OCI-LY3 (cell line): ENCODE results near the gene NR5A1.

Experiments used
- H2AFZ ChIP-seq: fragments of 200-600, 300-600 bp; shearing (Covaris generic); 2 replicates; pipeline ENCODE4 v1.6.0; 2014; ENCODE audit warnings: antibody characterized with exemption, low read depth, low read length
- H3K27ac ChIP-seq: fragments of 200-600, 300-600 bp; sonication (generic); 2 replicates; pipeline ENCODE4 v1.5.1; 2014; ENCODE audit warnings: mild to moderate bottlenecking, low read length, moderate library complexity, mixed read lengths
- H3K27me3 ChIP-seq: fragments of 200-600, 300-600 bp; sonication (generic); 2 replicates; pipeline ENCODE4 v1.6.1; 2014; ENCODE audit warnings: low read depth, low read length, mixed read lengths
- H3K36me3 ChIP-seq: fragments of 200-600, 300-600 bp; sonication (generic); replicated peaks from 2 replicates; pipeline ENCODE3; 2014; ENCODE audit warnings: low read depth, low read length, mixed read lengths
- H3K4me1 ChIP-seq: fragments of 300-600, 200-600 bp; sonication (generic); 2 replicates; pipeline ENCODE4 v1.6.1; 2014; ENCODE audit warnings: low read length, mixed read lengths
- H3K4me2 ChIP-seq: fragments of 200-600, 300-600 bp; sonication (generic); 2 replicates; pipeline ENCODE4 v1.6.1; 2014; ENCODE audit warnings: low read length, mixed read lengths
- H3K4me3 ChIP-seq: fragments of 300-600, 200-600 bp; sonication (generic); 2 replicates; pipeline ENCODE4 v1.5.1; 2014; ENCODE audit warnings: antibody characterized with exemption, mild to moderate bottlenecking, low read length, moderate library complexity
- H3K79me2 ChIP-seq: fragments of 300-600, 200-600 bp; shearing (Covaris generic); 2 replicates; pipeline ENCODE4 v1.6.1; 2014; ENCODE audit warnings: mild to moderate bottlenecking, low read length, mixed read lengths
- H3K9ac ChIP-seq: fragments of 300-600, 200-600 bp; shearing (Covaris generic); 2 replicates; pipeline ENCODE4 v1.6.0; 2014; ENCODE audit warnings: mild to moderate bottlenecking, low read length, moderate library complexity
- H3K9me3 ChIP-seq: fragments of 200-600, 300-600 bp; shearing (Covaris generic); 2 replicates; pipeline ENCODE4 v1.6.1; 2014; ENCODE audit warnings: low read length, mixed read lengths; ENCODE audit not compliant: insufficient read depth
- H4K20me1 ChIP-seq: fragments of 200-600, 300-600 bp; sonication (generic); 2 replicates; pipeline ENCODE4 v1.6.1; 2016; ENCODE audit warnings: low read length, mixed read lengths; ENCODE audit not compliant: insufficient read depth
- EZH2phosphoT487 ChIP-seq: fragments of 200-600 bp; shearing (Covaris generic); IDR thresholded peaks from 2 replicates; pipeline ENCODE4 v1.6.1; 2018; ENCODE audit warnings: antibody characterized with exemption, mixed run types, low read depth
- TF ChIP-seq, protein P1 (sequence below): fragments of 200-600, 300-600 bp; sonication (generic); IDR thresholded peaks from 2 replicates; pipeline ENCODE4 v1.5.1; 2014; ENCODE audit warnings: antibody characterized with exemption, low read length, low read depth

The NR5A1 gene

DNA sequence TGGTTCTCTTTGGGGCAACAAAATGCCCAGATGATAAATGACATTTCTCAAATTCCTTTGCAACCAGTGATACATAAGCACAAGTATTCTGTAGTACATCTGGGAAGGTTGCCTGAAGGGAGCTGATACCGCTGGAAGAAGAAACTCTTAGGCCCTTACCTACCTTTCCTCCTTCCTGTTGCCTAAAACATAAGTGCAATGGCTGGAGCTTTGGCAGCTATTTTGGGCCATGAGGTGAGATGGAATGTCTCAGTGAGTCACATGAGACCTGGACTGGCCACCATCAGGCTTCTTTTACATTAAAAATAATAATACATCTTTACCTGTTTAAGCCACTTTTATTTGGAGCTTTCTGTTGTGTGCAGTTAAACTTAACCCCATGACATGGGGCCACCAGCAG is 68.1 kb downstream of the NR5A1 start:
- no peak for TF ChIP-seq EZH2phosphoT487
- TF ChIP-seq, protein P1, sequence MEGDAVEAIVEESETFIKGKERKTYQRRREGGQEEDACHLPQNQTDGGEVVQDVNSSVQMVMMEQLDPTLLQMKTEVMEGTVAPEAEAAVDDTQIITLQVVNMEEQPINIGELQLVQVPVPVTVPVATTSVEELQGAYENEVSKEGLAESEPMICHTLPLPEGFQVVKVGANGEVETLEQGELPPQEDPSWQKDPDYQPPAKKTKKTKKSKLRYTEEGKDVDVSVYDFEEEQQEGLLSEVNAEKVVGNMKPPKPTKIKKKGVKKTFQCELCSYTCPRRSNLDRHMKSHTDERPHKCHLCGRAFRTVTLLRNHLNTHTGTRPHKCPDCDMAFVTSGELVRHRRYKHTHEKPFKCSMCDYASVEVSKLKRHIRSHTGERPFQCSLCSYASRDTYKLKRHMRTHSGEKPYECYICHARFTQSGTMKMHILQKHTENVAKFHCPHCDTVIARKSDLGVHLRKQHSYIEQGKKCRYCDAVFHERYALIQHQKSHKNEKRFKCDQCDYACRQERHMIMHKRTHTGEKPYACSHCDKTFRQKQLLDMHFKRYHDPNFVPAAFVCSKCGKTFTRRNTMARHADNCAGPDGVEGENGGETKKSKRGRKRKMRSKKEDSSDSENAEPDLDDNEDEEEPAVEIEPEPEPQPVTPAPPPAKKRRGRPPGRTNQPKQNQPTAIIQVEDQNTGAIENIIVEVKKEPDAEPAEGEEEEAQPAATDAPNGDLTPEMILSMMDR, result no peak
- Histone ChIP-seq H4K20me1 (no peaks in the 10 kb centered on the region), H2AFZ (no peak overlapping the region), H3K4me1 (no peaks in the 10 kb centered on the region), H3K9me3 (no peaks in the 10 kb centered on the region), H3K36me3 (no peaks in the 10 kb centered on the region), H3K27me3 (no peaks in the 10 kb centered on the region), H3K79me2 (no peaks in the 10 kb centered on the region), H3K4me2 (no peak overlapping the region), H3K27ac (no peak overlapping the region), H3K9ac (no peak overlapping the region), H3K4me3 (no peak overlapping the region)

- Histone ChIP-seq H3K4me2 (no peak overlapping the region), H2AFZ (no peak overlapping the region), H3K36me3 (no peaks in the 10 kb centered on the region), H3K9ac (no peak overlapping the region), H3K79me2 (no peaks in the 10 kb centered on the region), H3K9me3 (no peaks in the 10 kb centered on the region), H3K4me1 (no peaks in the 10 kb centered on the region), H3K4me3 (no peak overlapping the region), H3K27me3 (0 out of 2 replicates have a peak, but pooled peaks cover 6% of the 10 kb centered on the region), H4K20me1 (no peaks in the 10 kb centered on the region), H3K27ac (no peak overlapping the region)
- no peak for TF ChIP-seq EZH2phosphoT487
- TF ChIP-seq, protein P1, result no peak
Observed at GRCh38 chr9:124438091-124438490, 69.1 kb downstream of the NR5A1 start.

- H3K27ac ChIP-seq, result no peak overlapping the region
- H3K4me2 ChIP-seq, result no peak overlapping the region
- no peaks in the 10 kb centered on the region for H4K20me1 ChIP-seq
- no peaks in the 10 kb centered on the region for H3K4me1 ChIP-seq
- H3K36me3 ChIP-seq, result no peaks in the 10 kb centered on the region
- H3K79me2 ChIP-seq, result no peaks in the 10 kb centered on the region
- H3K27me3 ChIP-seq, result peaks cover 12% of the 10 kb centered on the region
- TF ChIP-seq, protein P1, result no peak
- no peak for TF ChIP-seq EZH2phosphoT487
- no peaks in the 10 kb centered on the region for H3K9me3 ChIP-seq
- no peak overlapping the region for H2AFZ ChIP-seq
- H3K4me3 ChIP-seq, result no peak overlapping the region
- H3K9ac ChIP-seq, result no peak overlapping the region
Observed at GRCh38 chr9:124437086-124437485, 70.1 kb downstream of the NR5A1 start.

DNA sequence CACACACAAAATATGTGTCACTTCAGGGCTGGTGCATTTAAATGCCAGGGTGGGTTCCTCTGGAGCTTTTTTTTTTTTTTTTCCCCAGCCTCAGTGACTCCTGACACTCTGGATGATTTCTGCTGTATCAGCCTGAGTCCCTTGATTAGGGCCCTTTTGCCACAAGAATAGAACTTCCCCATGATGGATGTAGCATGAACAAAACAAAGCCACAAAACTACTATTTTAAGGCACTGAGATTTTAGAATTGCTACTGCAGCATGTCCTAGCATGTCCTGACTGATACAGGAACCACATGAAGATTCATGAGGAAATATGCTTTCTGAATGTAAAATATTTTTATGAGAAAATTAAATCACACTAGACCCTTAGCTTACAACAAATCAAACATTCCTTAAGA is 70.9 kb downstream of the NR5A1 start:
- peaks cover 12% of the 10 kb centered on the region for H3K27me3 ChIP-seq
- no peaks in the 10 kb centered on the region for H3K79me2 ChIP-seq
- no peaks in the 10 kb centered on the region for H4K20me1 ChIP-seq
- no peaks in the 10 kb centered on the region for H3K36me3 ChIP-seq
- H3K4me3 ChIP-seq, result no peak overlapping the region
- H3K27ac ChIP-seq, result no peak overlapping the region
- H3K4me2 ChIP-seq, result no peak overlapping the region
- H3K4me1 ChIP-seq, result no peaks in the 10 kb centered on the region
- no peak overlapping the region for H2AFZ ChIP-seq
- no peaks in the 10 kb centered on the region for H3K9me3 ChIP-seq
- TF ChIP-seq EZH2phosphoT487, result no peak
- TF ChIP-seq, protein P1, result no peak
- H3K9ac ChIP-seq, result no peak overlapping the region
